NCI-H1048 (cell line): Measurements from ENCODE around the gene NBPF19.
"Not testable (repeated sequence)": the region's sequence is repeated elsewhere in the genome, so short reads cannot be mapped to it uniquely, and the experiment has no call there.

Experiments used
- DNase-seq: peaks from one replicate; lab custom pipeline; 2025; lab: John Stamatoyannopoulos, UW

Gene NBPF19

GRCh38 chr1:149474745-149475144 is at the start of gene NBPF19:
Gene NBPF19 (plus strand): TSS chr1:149475045. CDS start chr1:149475933, 888 bp downstream.
- not testable (repeated sequence) for DNase-seq

DNA sequence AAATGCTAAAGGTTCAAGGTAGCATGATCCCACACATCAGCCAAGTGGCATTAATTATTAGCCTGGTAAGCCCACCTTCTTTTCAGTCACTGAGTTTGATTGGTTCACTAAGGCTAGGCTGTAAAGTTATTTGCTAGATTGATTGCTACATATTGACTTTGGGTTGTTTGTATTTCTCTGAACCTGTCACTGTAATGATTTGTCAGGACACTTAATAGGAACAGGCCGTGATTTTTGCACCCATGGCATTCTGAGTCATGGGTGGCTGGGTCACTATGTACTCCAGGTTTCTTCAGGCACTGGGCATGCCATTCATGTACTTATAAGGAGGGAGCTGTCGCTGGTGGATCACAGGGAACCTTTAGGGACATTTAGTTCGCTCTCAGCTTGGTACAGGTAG is 46.5 kb upstream of the NBPF19 start:
- DNase-seq: not testable (repeated sequence)

- not testable (repeated sequence) for DNase-seq
Measured at GRCh38 chr1:149445451-149445850, 29.4 kb upstream of the NBPF19 start.

GRCh38 chr1:149452196-149452595 is 22.6 kb upstream of the NBPF19 start:
- not testable (repeated sequence) for DNase-seq

DNA sequence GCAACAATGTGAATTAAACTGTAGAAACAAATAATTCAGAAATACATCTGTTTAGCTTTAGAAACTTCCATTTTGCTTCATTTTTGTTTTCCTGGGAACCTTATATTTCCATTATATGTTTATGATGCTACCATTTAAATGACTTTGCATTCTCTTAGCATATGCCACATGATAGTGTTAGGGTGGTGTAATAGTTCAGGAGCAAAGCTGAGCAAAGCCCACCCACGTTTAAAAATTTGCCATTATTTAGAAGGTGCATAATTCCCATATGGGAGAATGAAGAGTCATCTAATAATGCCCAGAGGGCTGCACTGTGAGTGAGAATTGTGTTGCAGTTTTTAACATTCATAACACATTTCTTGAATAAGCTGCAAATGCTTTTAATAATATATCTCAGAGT is 22.2 kb upstream of the NBPF19 start:
- DNase-seq: not testable (repeated sequence)

DNA sequence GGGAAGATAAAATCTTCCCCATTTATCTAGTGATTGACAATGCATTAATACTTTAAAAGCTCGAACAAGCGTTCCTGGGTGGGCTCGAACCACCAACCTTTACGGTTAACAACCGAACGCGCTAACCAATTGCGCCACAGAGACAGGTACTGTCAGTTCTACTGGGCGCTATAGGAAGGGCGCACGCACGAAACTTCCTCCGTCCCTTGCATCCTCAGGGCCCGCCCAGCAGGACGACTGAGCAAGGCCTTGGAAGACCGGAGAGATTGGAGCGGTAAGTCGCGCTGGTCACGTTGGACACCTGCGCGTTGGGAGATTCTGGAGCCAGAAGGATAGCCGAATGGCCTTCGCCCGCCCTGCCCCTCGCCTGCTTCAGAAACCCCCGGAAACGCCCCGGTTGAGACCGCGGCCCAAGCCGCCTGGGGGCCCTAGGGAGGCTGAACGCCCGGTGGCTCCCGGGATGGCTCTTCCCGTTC is 83.5 kb downstream of the NBPF19 start:
- DNase-seq: not testable (repeated sequence)

DNA sequence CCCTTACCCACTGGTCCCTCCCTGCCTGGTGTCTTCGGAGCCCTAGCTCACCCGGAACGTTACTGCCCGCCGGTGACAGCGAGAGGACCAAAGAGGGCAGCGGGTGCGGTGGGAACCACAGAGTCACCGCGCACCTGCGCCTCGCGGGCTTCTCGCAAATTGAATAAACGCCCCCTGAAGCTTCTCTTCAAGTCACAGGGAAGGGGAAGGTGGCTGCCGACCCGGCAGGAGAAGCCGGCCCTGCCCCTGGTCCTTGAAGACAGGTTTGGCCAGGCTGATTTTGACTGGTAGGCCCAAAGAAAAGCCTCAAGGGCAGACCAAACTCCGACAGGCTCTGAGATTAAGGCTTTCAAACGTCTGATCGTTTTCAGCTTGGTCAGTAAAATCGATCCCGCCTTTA is 87.0 kb downstream of the NBPF19 start:
- DNase-seq: not testable (repeated sequence)

DNA sequence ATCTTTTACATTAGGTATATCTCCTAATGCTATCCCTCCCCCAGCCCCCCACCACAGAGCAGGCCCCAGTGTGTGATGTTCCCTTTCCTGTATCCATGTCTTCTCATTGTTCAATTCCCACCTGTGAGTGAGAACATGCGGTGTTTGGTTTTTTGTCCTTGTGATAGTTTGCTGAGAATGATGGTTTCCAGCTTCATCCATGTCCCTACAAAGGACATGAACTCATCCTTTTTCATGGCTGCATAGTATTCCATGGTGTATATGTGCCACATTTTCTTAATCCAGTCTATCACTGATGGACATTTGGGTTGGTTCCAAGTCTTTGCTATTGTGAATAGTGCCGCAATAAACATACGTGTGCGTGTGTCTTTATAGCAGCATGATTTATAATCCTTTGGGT is 90.6 kb downstream of the NBPF19 start:
- not testable (repeated sequence) for DNase-seq

DNA sequence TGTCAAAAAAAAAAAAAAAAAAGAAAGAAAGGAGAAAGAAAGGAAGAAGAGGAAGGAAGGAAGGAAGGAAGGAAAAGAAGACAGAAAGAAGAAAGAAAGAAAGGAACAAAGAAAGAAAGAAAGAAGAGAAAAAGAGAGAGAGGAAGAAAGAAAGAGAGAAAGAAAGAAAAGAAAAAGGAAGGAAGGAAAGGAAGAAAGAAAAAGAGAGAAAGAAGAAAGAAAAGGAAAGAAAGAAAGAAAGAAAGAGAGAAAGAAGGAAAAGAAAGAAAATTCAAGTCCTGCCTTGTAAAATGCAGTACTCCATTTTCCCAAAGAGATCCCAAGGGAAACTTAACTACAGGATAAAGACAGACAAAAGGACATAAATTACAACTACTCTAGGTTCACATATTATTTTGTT is 97.9 kb downstream of the NBPF19 start:
- not testable (repeated sequence) for DNase-seq

GRCh38 chr1:149585592-149585991 is 110.7 kb downstream of the NBPF19 start:
- DNase-seq: not testable (repeated sequence)
